ENCODE measurements around the gene PHF11.

DNA sequence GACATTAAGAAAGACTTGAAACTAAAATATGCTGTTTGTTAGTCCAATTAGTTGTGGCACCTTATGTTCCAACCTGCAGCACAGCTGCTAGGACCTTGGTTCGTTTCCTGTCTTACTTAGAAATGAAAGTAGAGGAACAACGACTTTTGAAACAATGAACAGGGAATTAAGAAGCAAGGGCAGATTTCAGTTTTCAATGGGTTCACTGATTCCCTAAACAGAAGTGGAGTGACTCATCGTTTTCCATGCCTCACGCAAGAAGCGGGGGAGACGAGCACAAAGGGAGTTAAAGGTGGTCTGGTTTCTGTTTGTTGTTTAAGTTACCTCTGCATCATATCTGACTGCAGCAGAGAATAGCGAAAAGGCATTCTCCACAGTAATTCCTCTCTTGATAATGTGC, 44.8 kb downstream of the PHF11 start:
- TF ChIP-seq, protein P1, sequence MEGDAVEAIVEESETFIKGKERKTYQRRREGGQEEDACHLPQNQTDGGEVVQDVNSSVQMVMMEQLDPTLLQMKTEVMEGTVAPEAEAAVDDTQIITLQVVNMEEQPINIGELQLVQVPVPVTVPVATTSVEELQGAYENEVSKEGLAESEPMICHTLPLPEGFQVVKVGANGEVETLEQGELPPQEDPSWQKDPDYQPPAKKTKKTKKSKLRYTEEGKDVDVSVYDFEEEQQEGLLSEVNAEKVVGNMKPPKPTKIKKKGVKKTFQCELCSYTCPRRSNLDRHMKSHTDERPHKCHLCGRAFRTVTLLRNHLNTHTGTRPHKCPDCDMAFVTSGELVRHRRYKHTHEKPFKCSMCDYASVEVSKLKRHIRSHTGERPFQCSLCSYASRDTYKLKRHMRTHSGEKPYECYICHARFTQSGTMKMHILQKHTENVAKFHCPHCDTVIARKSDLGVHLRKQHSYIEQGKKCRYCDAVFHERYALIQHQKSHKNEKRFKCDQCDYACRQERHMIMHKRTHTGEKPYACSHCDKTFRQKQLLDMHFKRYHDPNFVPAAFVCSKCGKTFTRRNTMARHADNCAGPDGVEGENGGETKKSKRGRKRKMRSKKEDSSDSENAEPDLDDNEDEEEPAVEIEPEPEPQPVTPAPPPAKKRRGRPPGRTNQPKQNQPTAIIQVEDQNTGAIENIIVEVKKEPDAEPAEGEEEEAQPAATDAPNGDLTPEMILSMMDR (IDR thresholded peaks at IDR 0.05; ENCODE audit: low read length) = no peak
- no peak for TF ChIP-seq EZH2 (IDR thresholded peaks at IDR 0.05; ENCODE audit: borderline replicate concordance, low read length)
